GM12875 (cell line): Measurements from ENCODE around the gene GRIK3.

Experiments used
- H3K4me3 ChIP-seq: one replicate; pipeline ENCODE4 v1.5.1; 2011; ENCODE audit warnings: low read depth, low read length, control low read depth
- TF ChIP-seq, protein P1 (sequence below): IDR thresholded peaks from 2 replicates; pipeline ENCODE4 v1.5.1; 2011; ENCODE audit warnings: low read depth, mild to moderate bottlenecking, control low read depth, inconsistent platforms, low read length, moderate library complexity, borderline replicate concordance; ENCODE audit not compliant: insufficient read depth

The GRIK3 gene

DNA sequence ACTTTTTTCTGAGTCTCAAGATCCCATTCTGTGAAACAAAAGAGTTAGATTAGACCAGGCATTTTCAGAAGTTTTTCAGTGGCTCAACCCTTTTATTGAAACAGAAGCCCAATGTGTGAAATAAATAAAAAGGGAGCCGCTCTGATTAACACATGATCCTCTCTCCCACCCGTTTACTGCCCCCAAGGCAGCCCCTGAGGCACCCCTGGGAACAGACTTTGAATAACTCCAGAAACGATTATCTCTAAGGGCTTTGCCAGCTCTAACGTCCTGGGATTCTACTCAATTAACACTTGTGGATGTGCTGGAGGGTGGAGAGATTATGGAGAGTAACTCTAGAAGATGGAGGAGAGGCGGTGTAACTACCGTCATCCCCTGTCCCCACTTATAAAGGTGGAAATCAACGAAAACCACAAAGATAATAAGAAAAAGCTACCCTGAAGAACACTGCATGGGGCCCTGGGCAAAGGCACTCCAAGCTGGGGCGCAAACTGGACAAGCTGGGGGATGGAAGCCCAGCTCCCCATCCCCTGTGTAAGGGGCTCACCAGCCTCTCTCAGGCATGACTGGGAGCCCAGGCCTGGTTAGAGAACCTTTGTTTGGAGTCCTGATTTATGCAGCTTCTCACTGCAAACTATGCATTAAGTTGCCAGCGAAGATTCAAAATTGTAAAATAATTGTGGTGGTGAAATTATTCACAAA is 39.0 kb upstream of the GRIK3 start:
- TF ChIP-seq, protein P1, sequence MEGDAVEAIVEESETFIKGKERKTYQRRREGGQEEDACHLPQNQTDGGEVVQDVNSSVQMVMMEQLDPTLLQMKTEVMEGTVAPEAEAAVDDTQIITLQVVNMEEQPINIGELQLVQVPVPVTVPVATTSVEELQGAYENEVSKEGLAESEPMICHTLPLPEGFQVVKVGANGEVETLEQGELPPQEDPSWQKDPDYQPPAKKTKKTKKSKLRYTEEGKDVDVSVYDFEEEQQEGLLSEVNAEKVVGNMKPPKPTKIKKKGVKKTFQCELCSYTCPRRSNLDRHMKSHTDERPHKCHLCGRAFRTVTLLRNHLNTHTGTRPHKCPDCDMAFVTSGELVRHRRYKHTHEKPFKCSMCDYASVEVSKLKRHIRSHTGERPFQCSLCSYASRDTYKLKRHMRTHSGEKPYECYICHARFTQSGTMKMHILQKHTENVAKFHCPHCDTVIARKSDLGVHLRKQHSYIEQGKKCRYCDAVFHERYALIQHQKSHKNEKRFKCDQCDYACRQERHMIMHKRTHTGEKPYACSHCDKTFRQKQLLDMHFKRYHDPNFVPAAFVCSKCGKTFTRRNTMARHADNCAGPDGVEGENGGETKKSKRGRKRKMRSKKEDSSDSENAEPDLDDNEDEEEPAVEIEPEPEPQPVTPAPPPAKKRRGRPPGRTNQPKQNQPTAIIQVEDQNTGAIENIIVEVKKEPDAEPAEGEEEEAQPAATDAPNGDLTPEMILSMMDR = no peak
- H3K4me3 ChIP-seq = no peak overlapping the region

GRCh38 chr1:37071829-37072228 is 37.5 kb upstream of the GRIK3 start:
- TF ChIP-seq, protein P1 = no peak
- no peak overlapping the region for H3K4me3 ChIP-seq

DNA sequence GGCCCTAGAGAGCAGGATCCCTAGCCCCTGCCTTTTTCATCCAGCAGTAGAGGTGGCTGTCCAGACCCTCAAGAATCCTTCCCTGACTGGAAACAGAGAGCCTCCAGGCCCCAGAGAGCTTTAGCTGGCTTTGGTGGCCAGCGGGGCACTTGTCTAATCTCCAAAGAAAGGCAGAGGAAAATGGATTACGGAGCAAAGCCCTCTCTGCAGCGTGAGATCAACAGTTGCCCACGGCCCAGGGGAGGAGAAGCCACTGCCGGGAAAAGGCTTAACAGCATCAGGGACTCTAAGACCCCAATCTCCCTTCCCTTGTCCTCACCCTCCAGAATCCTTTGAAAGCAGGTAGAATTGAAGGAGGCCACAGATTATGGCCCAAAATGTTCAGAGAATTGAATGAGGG is 35.8 kb upstream of the GRIK3 start:
- H3K4me3 ChIP-seq = no peak overlapping the region
- TF ChIP-seq, protein P1 = no peak

DNA sequence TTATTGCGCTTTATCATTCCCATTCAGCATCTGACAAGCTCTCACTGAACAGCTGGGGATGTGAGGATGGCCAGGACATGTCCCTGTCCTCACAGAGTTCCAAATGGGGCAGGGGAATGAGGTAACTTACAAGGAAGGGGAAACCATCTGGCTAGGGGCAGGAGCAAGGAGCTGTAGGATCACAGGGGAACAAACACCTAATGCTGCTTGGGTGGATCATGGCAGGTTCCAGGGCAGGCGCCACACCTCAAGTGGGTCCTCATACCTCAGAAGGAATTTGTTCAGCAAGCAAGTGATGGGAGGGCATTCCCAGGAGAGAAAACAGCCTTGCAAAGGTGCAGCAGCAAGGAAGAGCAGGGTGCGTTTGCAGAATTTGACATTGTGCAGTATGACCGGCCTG is 35.1 kb upstream of the GRIK3 start:
- H3K4me3 ChIP-seq = no peak overlapping the region
- TF ChIP-seq, protein P1 = no peak

GRCh38 chr1:37068897-37069296 is 34.6 kb upstream of the GRIK3 start:
- TF ChIP-seq, protein P1 = no peak
- no peak overlapping the region for H3K4me3 ChIP-seq

- TF ChIP-seq, protein P1 = no peak
These were observed 33.9 kb upstream of the GRIK3 start for GRCh38 chr1:37068260-37068659.

GRCh38 chr1:37064039-37064438 is 29.7 kb upstream of the GRIK3 start:
- no peak overlapping the region for H3K4me3 ChIP-seq
- TF ChIP-seq, protein P1 = no peak

More at GRCh38 chr1:37068260-37068659, 33.9 kb upstream of the GRIK3 start:
- no peak overlapping the region for H3K4me3 ChIP-seq
